Hematopoietic multipotent progenitor cell treated with erythropoietin and hydrocortisone succinate and interleukin-3 and kit ligand, for 4 days (in vitro differentiated cells): ENCODE results near the gene SP9.
A peak's percentile ranks its signal among the peaks of the same experiment; 100 is the strongest.

ENCODE experiments used
- DNase-seq: peaks from one replicate; pipeline ENCODE4 v3.0.0-alpha.2; 2015

The SP9 gene

DNA sequence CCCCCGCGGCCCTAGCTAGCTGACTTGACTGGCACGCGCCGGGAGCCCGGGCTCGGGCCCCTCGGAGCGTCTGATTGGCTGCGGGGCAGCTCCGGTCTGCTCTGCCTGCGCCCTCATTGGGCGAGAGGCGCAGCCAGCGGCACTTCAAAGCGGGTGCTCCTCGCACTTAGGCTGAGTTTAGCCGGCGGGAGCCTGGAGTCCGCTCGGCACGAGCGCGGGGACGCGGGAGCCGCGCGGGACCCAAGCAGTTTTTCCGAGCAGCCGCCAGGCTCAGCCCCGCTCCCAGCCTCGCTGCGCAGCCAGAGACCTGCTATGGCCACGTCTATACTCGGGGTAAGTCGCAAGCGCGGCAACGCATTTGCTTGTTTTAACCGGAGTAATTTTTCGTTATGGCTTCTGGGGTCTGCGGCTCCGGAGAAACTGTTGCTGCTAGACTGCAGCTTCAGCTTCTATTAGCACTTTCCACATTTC is at the start of gene SP9:
TSS of gene SP9 (plus strand) at position 174 of the 471 bp plus-strand sequence. CDS start at position 313, 139 bp downstream.
- peak; percentile 72 for DNase-seq

DNA sequence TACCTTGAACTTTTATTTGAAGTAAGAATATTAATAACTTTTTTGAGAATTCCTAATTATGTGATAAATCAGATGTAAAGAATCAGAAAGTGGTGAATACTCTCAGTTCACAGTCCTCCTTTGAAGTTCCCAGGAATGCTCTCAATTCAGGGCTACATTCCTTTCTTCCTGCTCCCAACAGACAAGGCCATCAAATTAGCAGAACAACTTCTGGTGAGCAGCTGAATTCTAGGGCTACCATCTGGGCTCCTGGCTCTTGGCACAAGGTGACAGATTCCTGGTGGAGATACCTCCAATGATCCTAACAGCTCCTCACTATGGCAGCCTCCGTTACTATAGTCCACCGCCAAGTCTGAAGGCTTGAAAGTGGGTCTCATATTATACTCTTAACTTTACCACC is 48.6 kb upstream of the SP9 start:
- no peak for DNase-seq

GRCh38 chr2:174292908-174293307 is 41.8 kb upstream of the SP9 start:
- no peak for DNase-seq

DNA sequence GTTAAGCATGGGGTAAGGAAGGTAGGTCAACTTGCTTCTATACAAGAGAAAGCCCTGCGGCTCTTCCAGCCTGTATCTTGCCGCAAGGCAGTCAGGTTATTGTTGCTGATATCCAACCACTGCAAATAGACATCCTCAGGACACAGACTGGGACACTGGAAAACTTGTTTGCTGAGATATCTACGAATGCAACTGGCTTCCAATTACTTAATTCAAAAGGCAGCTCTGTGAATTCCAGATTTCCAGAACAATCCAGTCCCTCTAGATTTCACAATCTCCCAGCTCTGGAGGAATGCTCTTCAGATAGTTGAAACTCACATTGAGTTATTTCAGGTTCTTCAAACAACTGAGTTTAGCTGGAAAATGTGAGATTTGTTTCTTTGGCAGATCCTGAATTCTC is 34.6 kb upstream of the SP9 start:
- no peak for DNase-seq

DNA sequence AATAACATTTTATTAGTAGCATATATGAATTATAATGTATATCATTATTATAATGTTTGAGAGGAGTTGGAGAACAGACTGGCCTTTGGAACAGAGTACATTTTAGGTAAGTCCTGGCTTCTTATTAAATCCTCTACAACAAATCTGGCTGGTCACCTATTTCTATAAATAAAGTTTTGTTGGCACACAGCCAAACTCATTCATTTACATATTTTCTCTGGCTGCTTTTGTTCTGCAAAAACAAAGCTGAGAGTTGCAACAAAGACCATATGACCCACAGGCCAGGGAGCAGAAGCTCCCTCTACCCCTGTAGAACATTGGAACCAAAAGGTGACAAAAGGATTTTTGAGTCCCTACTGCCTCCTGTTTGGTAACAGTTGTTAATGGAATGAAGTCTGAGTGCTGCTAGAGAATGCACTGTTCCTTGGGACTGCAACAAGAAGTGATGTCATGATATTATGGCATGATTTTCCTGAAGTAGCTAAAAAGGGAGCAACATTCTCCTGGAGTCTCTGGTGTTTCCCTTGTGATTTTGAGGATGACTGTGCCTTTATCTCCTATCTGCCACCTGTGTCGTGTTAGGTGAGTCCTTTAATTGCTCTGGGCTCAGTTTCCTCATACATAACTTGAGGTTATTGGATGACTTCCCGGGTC is 22.0 kb upstream of the SP9 start:
- no peak for DNase-seq

GRCh38 chr2:174322149-174322548 is 12.6 kb upstream of the SP9 start:
- DNase-seq = no peak

DNA sequence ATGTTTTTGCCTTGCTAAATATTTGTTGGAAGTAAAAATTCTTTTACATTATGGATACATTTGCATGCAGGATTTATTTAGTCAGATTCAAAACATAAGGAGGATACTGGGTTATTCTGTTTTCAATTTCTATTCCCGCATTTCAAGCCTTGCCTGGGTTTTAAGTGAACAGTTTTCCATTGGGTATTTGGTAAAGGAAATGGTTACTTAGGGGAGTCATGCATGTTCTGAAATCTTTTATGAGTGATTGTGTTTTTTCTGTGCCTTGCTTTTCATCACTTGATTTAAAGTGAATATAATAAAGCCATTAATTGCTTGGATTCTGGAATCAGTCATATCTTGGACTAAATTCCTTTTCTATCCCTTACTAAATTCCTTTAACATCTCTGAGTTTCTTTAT is 12.0 kb upstream of the SP9 start:
- DNase-seq = no peak

- DNase-seq = no peak
Observed at GRCh38 chr2:174324530-174324929, 10.2 kb upstream of the SP9 start.

- peak; percentile 55 for DNase-seq
Observed at GRCh38 chr2:174325373-174326160, 9.2 kb upstream of the SP9 start.

- DNase-seq = peak; percentile 51
Observed at GRCh38 chr2:174326161-174327020, 8.4 kb upstream of the SP9 start.

DNA sequence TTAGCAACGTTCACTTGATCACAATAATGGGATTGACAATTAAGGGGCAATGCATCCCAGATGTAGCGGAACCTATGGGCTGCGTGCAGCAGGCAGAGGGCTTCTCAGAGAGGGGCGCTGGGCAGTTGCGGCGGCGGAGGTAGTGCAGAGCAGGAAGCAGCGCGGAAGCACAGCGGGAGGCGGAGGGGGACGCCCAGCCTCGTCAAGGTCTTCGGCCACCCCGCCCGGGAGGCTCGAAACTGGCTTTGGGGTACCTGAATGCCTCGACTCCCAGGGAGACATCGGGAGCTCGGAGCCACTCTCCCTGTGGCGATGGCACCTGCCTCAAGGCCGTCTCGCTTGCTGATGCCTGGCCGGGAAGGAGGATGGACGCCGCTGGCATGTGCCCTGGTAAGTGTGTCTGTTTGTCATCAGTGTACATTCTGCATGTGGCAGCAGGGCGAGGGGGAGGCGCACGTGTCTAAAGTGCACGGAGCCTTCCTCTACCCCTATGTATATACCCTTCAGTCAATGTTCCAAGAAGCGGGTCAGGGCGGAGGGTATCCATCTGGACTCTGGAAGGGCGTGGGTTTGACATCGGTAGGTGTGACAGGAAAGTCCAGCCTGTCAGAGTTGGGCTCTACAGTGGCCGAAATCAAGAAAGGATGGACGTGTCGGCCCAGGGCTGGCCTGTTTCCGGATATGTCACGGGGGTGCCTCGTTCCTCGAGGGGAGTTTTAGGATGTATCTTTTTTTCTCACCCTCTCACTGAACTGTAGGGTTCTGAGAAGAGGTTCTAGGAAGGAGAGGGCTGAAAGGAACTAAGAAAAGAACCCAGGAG is 7.5 kb upstream of the SP9 start:
- DNase-seq = peak; percentile 18

GRCh38 chr2:174327841-174328113 is 7.0 kb upstream of the SP9 start:
- DNase-seq = no peak

DNA sequence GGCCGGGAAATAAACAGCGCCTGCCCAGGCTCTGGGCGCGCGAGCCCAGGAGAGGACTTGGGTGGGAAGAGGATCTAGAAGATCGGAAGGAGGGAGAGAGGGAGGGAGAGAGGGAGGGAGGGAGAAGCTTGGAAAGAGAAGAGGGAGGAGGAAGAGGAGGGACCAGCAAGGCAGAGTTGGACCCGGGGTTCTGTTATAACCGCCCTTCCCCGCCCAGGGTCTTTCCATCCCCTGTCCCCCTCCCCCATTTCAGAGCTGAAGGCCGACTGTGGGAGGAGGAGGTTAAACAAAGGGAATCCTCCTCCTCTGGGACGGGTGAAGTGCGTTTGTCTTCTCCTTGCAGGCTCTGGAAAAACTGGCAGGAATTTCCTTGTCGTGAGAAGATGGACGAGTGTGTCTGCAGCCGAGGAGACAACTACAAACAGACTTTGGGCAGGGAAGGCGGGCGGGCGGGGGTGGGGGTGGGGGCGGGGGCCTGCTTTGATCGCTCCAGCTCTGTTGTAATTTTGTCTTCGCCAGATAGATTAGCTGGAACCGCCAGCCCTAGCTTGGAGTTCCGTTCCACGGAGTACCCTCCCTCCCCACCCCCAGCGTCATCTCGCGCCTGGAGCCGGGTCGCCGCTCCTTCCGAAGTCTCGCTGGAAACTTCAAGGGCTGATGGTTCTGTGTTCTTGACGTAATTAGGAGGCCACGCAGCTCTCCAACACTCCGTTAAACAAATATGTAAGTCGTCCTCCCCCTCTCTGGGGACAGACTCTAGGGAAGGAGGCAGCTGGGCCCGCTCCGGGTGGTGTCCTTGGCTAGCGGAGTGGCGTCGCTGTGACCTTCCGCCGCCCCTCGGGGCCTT is 6.4 kb upstream of the SP9 start:
- DNase-seq = no peak

DNA sequence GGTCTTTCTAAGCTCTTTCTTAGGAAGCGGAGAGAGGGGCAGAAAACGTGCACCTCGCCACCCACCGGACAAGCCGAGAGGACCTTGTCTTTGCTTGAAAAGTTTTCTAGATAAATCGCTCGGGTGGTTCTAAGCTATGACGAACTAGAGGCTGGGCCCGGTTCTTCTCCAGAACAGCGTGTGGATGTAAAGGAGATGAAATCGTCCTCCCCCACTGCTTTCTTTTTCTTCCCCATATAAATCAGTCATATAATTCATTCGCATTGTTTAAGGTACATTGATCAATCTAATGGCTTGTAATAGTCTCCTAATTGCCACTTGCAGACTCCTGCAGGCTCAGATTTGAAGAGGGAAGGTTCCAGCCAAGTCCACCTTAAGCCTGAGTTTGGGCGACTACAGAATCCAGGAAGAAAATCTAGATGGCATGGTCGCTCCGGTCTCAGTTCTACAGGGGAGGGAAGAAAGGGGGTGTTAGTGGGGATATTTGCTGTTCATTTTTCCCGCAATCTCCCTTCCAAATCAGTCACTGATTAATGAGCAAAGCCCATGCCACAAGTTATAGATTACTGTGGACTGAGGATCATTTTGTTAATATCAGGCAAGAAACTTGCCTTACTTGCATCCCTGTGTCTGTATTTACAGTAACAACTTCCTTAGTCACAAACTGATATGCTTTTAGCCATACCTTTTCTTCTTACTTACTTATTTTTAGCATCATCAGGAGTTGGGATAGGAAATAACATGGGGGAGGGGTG is 5.6 kb upstream of the SP9 start:
- peak; percentile 18 for DNase-seq

DNA sequence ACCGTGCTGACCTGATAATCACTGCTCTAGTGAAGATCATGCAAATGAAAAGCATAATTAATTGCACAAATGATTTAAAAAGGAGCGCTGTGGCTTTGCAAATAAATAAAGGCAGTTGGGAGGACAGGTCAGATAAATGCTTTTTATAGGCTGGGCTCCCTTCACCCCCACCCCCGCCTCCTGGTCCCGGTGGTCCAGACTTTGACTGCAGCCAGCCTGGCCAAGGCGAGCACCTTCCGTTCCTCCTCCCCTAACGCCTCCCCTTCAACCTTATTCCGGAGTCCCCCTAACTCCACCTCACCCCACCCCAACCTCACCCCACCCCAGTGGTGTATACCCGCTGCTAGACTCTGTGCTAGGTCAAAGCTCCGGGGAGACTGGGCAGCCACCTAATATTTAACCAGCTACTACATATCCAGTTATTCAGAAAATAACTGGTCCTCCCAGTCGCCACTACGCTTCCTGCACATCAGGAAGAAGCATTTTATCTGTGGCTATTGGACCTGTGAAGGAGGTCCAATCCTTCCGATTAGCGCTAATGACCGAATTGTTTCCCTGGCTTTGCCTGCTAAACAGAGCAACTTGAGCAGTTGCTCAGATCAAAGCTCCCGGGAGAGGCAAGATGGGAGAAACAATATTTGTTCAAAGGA is 3.7 kb upstream of the SP9 start:
- DNase-seq = no peak

DNA sequence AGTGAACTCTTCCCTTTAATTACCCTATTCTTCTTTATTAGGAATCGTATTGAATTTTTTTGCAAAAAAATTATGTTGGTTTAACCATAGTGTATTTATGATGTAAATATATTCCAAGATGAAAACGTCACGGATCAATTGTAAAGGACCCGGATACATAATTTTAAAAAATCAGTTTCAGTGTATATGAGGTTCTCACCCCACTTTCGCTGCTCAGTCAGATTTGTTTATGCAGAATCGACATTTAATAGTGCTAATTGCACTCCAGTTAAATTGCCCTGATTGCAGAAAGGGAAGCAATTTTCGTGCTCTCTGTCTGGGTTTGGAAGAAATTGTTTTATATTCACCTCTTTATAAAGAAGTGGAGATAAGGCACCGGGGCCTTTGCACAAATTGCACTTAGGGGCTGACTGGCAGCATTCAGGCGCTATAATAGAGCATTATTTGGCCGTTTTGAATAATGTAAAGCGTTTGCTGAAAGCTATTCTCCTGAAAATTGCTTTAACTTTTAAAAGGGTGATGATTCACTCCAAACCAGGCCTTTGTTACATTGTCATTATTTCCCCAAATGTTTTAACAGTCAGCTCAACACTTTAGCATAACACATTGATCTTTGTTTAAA is 3.0 kb upstream of the SP9 start:
- DNase-seq = no peak

DNA sequence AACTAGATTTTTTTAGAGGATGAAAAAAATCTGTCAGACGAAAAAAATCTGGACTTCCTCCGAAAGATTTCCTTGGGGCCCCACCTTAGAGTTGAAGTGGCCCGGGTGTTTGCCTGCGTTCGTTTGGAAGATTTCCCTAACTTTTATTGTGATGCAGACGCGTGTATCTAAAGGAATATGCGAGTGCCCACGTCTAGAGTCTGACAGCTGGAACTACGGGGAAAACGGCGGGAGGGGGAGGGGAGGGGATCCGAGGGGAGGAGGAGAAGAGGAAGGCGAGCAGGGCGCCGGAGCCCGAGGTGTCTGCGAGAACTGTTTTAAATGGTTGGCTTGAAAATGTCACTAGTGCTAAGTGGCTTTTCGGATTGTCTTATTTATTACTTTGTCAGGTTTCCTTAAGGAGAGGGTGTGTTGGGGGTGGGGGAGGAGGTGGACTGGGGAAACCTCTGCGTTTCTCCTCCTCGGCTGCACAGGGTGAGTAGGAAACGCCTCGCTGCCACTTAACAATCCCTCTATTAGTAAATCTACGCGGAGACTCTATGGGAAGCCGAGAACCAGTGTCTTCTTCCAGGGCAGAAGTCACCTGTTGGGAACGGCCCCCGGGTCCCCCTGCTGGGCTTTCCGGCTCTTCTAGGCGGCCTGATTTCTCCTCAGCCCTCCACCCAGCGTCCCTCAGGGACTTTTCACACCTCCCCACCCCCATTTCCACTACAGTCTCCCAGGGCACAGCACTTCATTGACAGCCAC is 2.4 kb upstream of the SP9 start:
- DNase-seq = peak; percentile 7

DNA sequence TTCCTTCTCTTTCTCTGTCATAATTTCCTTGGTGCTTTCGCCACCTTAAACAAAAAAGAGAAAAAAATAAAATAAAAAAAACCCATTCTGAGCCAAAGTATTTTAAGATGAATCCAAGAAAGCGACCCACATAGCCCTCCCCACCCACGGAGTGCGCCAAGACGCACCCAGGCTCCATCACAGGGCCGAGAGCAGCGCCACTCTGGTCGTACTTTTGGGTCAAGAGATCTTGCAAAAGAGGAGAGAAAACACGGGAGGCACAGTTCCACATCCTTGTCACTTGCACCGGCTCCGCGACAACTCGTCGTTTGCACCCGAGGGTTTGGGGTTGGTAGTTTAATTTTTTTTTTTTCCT is 1.8 kb upstream of the SP9 start:
- DNase-seq = no peak
